Common myeloid progenitor, CD34-positive (primary cell): ENCODE results near the gene MACROD2.

Experiments
- CTCF ChIA-PET: fragments of 350-600 bp; sonication (Branson Sonifier 250); formaldehyde crosslinking; loops from one replicate; lab custom pipeline; 2021; ENCODE audit warnings: antibody characterized with exemption; lab: Charles Lee
- POLR2A ChIA-PET: fragments of 350-600 bp; sonication (Branson Sonifier 250); formaldehyde crosslinking; loops from one replicate; lab custom pipeline; 2021; ENCODE audit warnings: antibody characterized with exemption; lab: Charles Lee
- DNase-seq, 3 donors: peaks; one replicate each; pipeline versions ENCODE4 v3.0.0 to v3.0.0-alpha.2; 2013
- H3K27ac ChIP-seq, 2 experiments: 1 replicate in 1 of 2; 2 replicates in 1 of 2; pipeline ENCODE4 v1.7.0; 2013; ENCODE audit warnings: inconsistent platforms in 2 of 2, low read length in 2 of 2, mild to moderate bottlenecking in 2 of 2, low read depth in 1 of 2, moderate library complexity in 1 of 2; ENCODE audit not compliant: severe bottlenecking in 2 of 2, insufficient read depth in 1 of 2, poor library complexity in 1 of 2
- H3K27me3 ChIP-seq, 5 experiments: replicated peaks in 2 of 5; 1 replicate in 3 of 5; 2 replicates in 2 of 5; pipeline versions ENCODE4 v1.6.1 to v1.7.0; 2013; ENCODE audit warnings: low read length in 4 of 5, mild to moderate bottlenecking in 2 of 5, moderate library complexity in 2 of 5, inconsistent platforms in 1 of 5; ENCODE audit not compliant: insufficient read depth in 5 of 5, control insufficient read depth in 4 of 5
- H3K36me3 ChIP-seq, 4 experiments: 1 replicate in 2 of 4; 2 replicates in 2 of 4; pipeline versions ENCODE4 v1.6.1 to v1.7.0; 2013; ENCODE audit warnings: low read length in 3 of 4, control low read depth in 1 of 4, mild to moderate bottlenecking in 1 of 4; ENCODE audit not compliant: control insufficient read depth in 4 of 4, insufficient read depth in 4 of 4
- H3K4me1 ChIP-seq, 4 experiments: 1 replicate in 3 of 4; 2 replicates in 1 of 4; pipeline versions ENCODE4 v1.6.1 to v1.7.1; 2013; ENCODE audit warnings: low read length in 3 of 4, mild to moderate bottlenecking in 3 of 4, control low read depth in 1 of 4, inconsistent platforms in 1 of 4, moderate library complexity in 1 of 4; ENCODE audit not compliant: control insufficient read depth in 4 of 4, insufficient read depth in 4 of 4; ENCODE audit errors: control extremely low read depth in 1 of 4
- H3K4me3 ChIP-seq, 7 experiments: 1 replicate in 4 of 7; 2 replicates in 3 of 7; pipeline versions ENCODE4 v1.5.1 to v1.7.0; 2013; ENCODE audit warnings: mild to moderate bottlenecking in 7 of 7, low read length in 6 of 7, moderate library complexity in 6 of 7, inconsistent platforms in 2 of 7, low read depth in 2 of 7, control low read depth in 1 of 7; ENCODE audit not compliant: insufficient read depth in 4 of 7, control insufficient read depth in 1 of 7; ENCODE audit errors: extremely low read depth in 1 of 7
- H3K9me3 ChIP-seq, 5 experiments: 1 replicate in 4 of 5; 2 replicates in 1 of 5; pipeline versions ENCODE4 v1.6.1 to v1.7.1; 2013; ENCODE audit warnings: low read length in 4 of 5, mild to moderate bottlenecking in 2 of 5, inconsistent platforms in 1 of 5, low read depth in 1 of 5, moderate library complexity in 1 of 5; ENCODE audit not compliant: control insufficient read depth in 4 of 5, insufficient read depth in 2 of 5; ENCODE audit errors: control extremely low read depth in 1 of 5
- WGBS: methylation state at CpG from one replicate; pipeline ENCODE4 v1.1.5; 2013; ENCODE audit not compliant: insufficient coverage; 5-methylcytosine and 5-hydroxymethylcytosine counted together

MACROD2 gene

DNA sequence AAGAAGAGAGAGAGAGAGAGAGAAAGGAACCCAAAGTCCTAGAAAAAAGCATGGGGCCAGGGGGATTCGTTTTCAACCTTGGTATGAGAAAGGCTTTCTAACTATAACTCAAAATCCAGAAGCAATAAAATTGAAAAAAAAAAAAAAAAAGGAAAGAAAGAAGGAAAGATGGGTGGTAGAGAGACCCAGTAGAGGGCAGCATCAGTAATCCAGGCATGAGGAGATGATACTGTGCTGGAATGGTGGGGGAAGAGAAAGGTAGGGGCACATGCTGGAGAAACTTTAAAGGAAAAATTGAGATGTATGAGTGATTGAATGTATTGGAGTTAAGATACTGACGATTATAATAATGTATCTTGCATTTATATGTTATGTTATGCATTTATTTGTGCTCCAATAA is 1382.8 kb downstream of the MACROD2 start:
- no CpG with 5 or more reads among the region's 2 CpGs for WGBS
- CTCF ChIA-PET, result no interaction called here
- Histone ChIP-seq H3K36me3 (no peaks in the 10 kb centered on the region), H3K27ac (no peak overlapping the region), H3K9me3 (no peaks in the 10 kb centered on the region), H3K4me3 (no peak overlapping the region), H3K4me1 (no peaks in the 10 kb centered on the region), H3K27me3 (peaks cover 0 to 3% (median 0%) of the 10 kb centered on the region in 5 experiments)
- DNase-seq, result no peak
- POLR2A ChIA-PET, result no interaction called here

GRCh38 chr20:15379681-15380296 is 1384.5 kb downstream of the MACROD2 start:
- Histone ChIP-seq H3K4me3 (no peak overlapping the region), H3K36me3 (no peaks in the 10 kb centered on the region), H3K27me3 (peaks cover 0 to 3% (median 0%) of the 10 kb centered on the region in 5 experiments), H3K9me3 (no peaks in the 10 kb centered on the region), H3K4me1 (no peaks in the 10 kb centered on the region), H3K27ac (no peak overlapping the region)
- POLR2A ChIA-PET, result no interaction called here
- no peak for DNase-seq
- WGBS, result 100% methylated on average over 1 of the region's 1 CpG
- CTCF ChIA-PET, result no interaction called here

DNA sequence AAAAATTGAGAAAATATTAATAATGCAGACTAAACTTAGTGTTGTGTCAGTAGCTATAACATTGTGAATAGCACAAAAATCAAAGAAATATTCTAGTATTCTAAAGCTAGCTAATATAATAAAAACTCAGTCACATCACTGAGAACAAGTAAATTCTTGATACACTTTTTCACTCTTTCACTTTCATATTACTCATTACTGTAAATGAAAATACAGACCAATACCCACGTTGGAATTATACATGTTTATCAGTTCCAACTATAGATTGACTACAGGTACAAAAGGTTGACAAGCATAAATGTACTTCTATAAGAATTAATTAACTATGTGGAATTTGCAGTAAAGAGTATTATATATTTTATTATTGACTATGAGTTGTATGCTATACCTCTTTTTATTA is 1385.5 kb downstream of the MACROD2 start:
- no peak overlapping the region for H3K27ac ChIP-seq
- no peaks in the 10 kb centered on the region for H3K9me3 ChIP-seq
- DNase-seq, result no peak
- no peaks in the 10 kb centered on the region for H3K36me3 ChIP-seq
- ChIA-PET POLR2A (no interaction called here), CTCF (no interaction called here)
- H3K27me3 ChIP-seq, result peaks cover 0 to 4% (median 0%) of the 10 kb centered on the region in 5 experiments
- no CpG with 5 or more reads among the region's 1 CpG for WGBS
- H3K4me3 ChIP-seq, result no peak overlapping the region
- H3K4me1 ChIP-seq, result no peaks in the 10 kb centered on the region

DNA sequence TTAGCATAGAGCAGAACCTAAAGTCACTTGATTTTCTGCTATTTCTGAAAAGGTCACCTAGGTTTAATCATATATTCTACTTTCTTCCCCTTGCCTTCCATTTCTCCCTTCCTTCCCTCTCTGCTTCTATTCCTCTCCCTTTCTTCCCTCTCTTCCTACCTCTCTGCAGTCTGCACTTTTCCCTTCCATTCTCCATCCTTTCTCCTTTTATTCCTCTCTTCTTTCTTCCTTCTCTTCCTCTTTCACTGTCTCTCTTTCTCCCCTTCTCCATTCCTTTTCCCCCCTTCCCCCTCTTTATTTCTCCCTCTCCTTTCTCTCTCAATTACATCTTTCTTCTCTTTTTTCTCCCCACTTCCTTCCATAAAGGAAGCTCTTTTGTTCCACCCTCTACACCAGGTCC is 1391.9 kb downstream of the MACROD2 start:
- Histone ChIP-seq H3K4me3 (no peak overlapping the region), H3K27ac (no peak overlapping the region), H3K9me3 (no peaks in the 10 kb centered on the region), H3K36me3 (no peaks in the 10 kb centered on the region), H3K4me1 (no peaks in the 10 kb centered on the region), H3K27me3 (peaks cover 0 to 4% (median 0%) of the 10 kb centered on the region in 5 experiments)
- ChIA-PET CTCF (interaction anchor here (0.6 kb wide), 1 partner anchor 12 kb away, joined by 3 read pairs; no protein-coding TSS in a partner anchor), POLR2A (no interaction called here)
- DNase-seq, result no peak

DNA sequence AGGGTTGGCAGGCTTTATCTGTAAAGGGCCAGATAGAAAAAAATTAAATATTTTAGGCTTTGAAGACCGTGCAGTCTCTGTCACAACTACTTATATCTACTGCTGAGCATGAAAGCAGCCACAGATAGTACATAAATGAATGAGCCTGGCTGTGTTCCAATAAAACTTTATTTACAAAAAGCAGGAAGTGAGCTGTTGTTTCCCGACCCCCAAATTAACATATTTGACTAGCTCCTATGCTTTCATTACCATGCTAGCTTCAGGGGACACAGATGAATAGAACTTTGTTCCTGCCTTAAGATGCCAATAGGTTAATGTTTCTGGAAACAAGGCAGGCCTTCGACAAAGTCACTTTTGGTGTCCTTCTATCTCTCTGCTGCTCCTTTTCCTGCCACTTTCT is 1400.1 kb downstream of the MACROD2 start:
- Histone ChIP-seq H3K4me1 (no peaks in the 10 kb centered on the region), H3K27ac (no peak overlapping the region), H3K9me3 (no peaks in the 10 kb centered on the region), H3K27me3 (no peaks in the 10 kb centered on the region), H3K4me3 (no peak overlapping the region), H3K36me3 (no peaks in the 10 kb centered on the region)
- DNase-seq, result no peak
- ChIA-PET CTCF (no interaction called here), POLR2A (no interaction called here)
- WGBS, result 95% methylated on average over 3 of the region's 3 CpGs

DNA sequence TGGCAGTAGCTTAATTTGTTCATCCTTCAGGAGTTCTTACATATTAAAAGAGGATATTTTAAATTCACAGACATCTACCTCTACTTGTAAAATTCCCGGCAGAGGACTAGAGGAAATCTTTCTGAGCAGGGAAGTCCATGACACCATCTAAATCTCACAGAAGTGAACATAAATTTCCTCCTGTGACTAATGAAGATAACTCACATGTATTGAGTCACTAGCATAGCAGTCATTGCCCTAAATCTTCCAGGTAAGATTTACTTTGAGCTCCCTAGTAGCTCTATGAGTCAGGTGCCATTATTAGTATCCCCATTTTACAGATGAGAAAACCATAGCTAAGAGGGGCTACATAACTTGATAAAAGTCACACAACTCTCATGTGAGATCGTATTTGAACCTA is 1400.7 kb downstream of the MACROD2 start:
- Histone ChIP-seq H3K4me3 (no peak overlapping the region), H3K27ac (no peak overlapping the region), H3K4me1 (no peaks in the 10 kb centered on the region), H3K9me3 (no peaks in the 10 kb centered on the region), H3K36me3 (no peaks in the 10 kb centered on the region), H3K27me3 (no peaks in the 10 kb centered on the region)
- ChIA-PET CTCF (interaction anchor here (1.2 kb wide), 1 partner anchor 1056 kb away, joined by 3 read pairs; no protein-coding TSS in a partner anchor), POLR2A (no interaction called here)
- DNase-seq, result no peak
- 100% methylated on average over 1 of the region's 2 CpGs for WGBS

GRCh38 chr20:15396900-15397299 is 1401.6 kb downstream of the MACROD2 start:
- ChIA-PET POLR2A (no interaction called here), CTCF (interaction anchor here (1.2 kb wide), 1 partner anchor 1057 kb away, joined by 3 read pairs; no protein-coding TSS in a partner anchor)
- no CpG with 5 or more reads among the region's 3 CpGs for WGBS
- no peaks in the 10 kb centered on the region for H3K9me3 ChIP-seq
- no peak overlapping the region for H3K4me3 ChIP-seq
- no peaks in the 10 kb centered on the region for H3K4me1 ChIP-seq
- H3K27ac ChIP-seq, result no peak overlapping the region
- no peak for DNase-seq
- no peaks in the 10 kb centered on the region for H3K36me3 ChIP-seq
- no peaks in the 10 kb centered on the region for H3K27me3 ChIP-seq
